HEK293T (cell line): ENCODE measurements around the gene SRY.

ENCODE experiments used
- BHLHE40 ChIP-seq: fragments of 450-650 bp; IDR thresholded peaks from 2 replicates; pipeline ENCODE4 v1.6.1; 2016; ENCODE audit warnings: mild to moderate bottlenecking, moderate library complexity, borderline replicate concordance
- CTBP1 ChIP-seq: fragments of 450-650 bp; IDR thresholded peaks from 2 replicates; pipeline ENCODE4 v1.6.1; 2016; ENCODE audit warnings: borderline replicate concordance
- ELF4 ChIP-seq: fragments of 450-650 bp; IDR thresholded peaks from 2 replicates; pipeline ENCODE4 v1.6.1; 2017; ENCODE audit warnings: antibody characterized with exemption
- NFRKB ChIP-seq: fragments of 450-650 bp; IDR thresholded peaks from 2 replicates; pipeline ENCODE4 v1.6.1; 2016; ENCODE audit warnings: mild to moderate bottlenecking, moderate library complexity
- PKNOX1 ChIP-seq: fragments of 450-650 bp; IDR thresholded peaks from 2 replicates; pipeline ENCODE4 v1.6.1; 2016

GRCh38 chrY:2789756-2790155 lies 2.3 kb upstream of the SRY start:
- TF ChIP-seq BHLHE40 (no peak), ELF4 (no peak), PKNOX1 (no peak), CTBP1 (no peak), NFRKB (no peak)
